Eye (tissue), 1 donor: ENCODE measurements around the gene ANG.

Experiments
- DNase-seq: peaks from one replicate; pipeline ENCODE4 v3.0.0-alpha.2; 2015

Gene ANG

GRCh38 chr14:20679907-20680306 is 8.7 kb upstream of the ANG start:
- peak; percentile 45 for DNase-seq

GRCh38 chr14:20680363-20680762 is 8.2 kb upstream of the ANG start:
- no peak for DNase-seq

GRCh38 chr14:20680843-20681347 is 7.7 kb upstream of the ANG start:
- no peak for DNase-seq

- DNase-seq, result peak; percentile 99
Measured at GRCh38 chr14:20681348-20682126, 7.0 kb upstream of the ANG start.

- DNase-seq, result no peak
Measured at GRCh38 chr14:20682127-20682434, 6.5 kb upstream of the ANG start.

GRCh38 chr14:20682435-20683124 is 6.0 kb upstream of the ANG start:
- peak; percentile 97 for DNase-seq

GRCh38 chr14:20683125-20683890 is 5.3 kb upstream of the ANG start:
- peak; percentile 98 for DNase-seq

GRCh38 chr14:20683891-20684661 is 4.5 kb upstream of the ANG start, which contains the start of gene RNASE4:
Gene RNASE4, plus strand, starts transcription at chr14:20684560. Its CDS starts 14,812 bp downstream, at chr14:20699372.
- peak; percentile 96 for DNase-seq

- DNase-seq, result no peak
Measured at GRCh38 chr14:20684662-20685456, 3.7 kb upstream of the ANG start.

GRCh38 chr14:20686386-20687143 is 2.0 kb upstream of the ANG start:
- no peak for DNase-seq

GRCh38 chr14:20687362-20688166 is 1.0 kb upstream of the ANG start:
- no peak for DNase-seq

- DNase-seq, result peak; percentile 88
Measured at GRCh38 chr14:20690848-20691640, 2.5 kb downstream of the ANG start.

GRCh38 chr14:20692116-20692751 is 3.7 kb downstream of the ANG start:
- DNase-seq, result no peak

- no peak for DNase-seq
Measured at GRCh38 chr14:20696764-20697163, 8.2 kb downstream of the ANG start.

GRCh38 chr14:20697273-20698017 is 8.9 kb downstream of the ANG start:
- DNase-seq, result peak; percentile 88

GRCh38 chr14:20698018-20698329 is 9.4 kb downstream of the ANG start:
- DNase-seq, result no peak

- DNase-seq, result no peak
Measured at GRCh38 chr14:20698934-20699333, 10.4 kb downstream of the ANG start.

GRCh38 chr14:20699931-20700330 is 11.4 kb downstream of the ANG start:
- no peak for DNase-seq
